SK-N-SH treated with all-trans-retinoic acid at 6 μM for 48 hours (cell line): ENCODE results near the gene APMAP.

Experiments
- OSR1 ChIP-seq: fragments of 250-450 bp; sonication (Bioruptor Pico); IDR thresholded peaks from 2 replicates; pipeline ENCODE4 v1.8.0; 2022; ENCODE audit warnings: moderate library complexity, mild to moderate bottlenecking, inconsistent platforms
- TSHZ2 ChIP-seq: fragments of 250-450 bp; sonication (Bioruptor Pico); IDR thresholded peaks from 2 replicates; pipeline ENCODE4 v1.5.0; 2020; ENCODE audit warnings: mild to moderate bottlenecking, moderate library complexity
- ZFP3 ChIP-seq: fragments of 250-450 bp; sonication (Bioruptor Pico); IDR thresholded peaks from 2 replicates; pipeline ENCODE4 v1.5.0; 2020; ENCODE audit warnings: mild to moderate bottlenecking, moderate library complexity

GRCh38 chr20:24981790-24982189 lies 10.8 kb downstream of the APMAP start:
- no peak for TF ChIP-seq OSR1
- no peak for TF ChIP-seq ZFP3 (CRISPR knock-in tag)
- TF ChIP-seq TSHZ2 (CRISPR knock-in tag): no peak
